Superior temporal gyrus (tissue), 1 donor: Measurements from ENCODE around the gene CCDC74B.
"Not testable (repeated sequence)": the region's sequence is repeated elsewhere in the genome, so short reads cannot be mapped to it uniquely, and the experiment has no call there.

Experiments
- DNase-seq: peaks from one replicate; pipeline ENCODE4 v3.0.0-alpha.2; 2016; ENCODE audit errors: extremely low spot score

The CCDC74B gene

DNA sequence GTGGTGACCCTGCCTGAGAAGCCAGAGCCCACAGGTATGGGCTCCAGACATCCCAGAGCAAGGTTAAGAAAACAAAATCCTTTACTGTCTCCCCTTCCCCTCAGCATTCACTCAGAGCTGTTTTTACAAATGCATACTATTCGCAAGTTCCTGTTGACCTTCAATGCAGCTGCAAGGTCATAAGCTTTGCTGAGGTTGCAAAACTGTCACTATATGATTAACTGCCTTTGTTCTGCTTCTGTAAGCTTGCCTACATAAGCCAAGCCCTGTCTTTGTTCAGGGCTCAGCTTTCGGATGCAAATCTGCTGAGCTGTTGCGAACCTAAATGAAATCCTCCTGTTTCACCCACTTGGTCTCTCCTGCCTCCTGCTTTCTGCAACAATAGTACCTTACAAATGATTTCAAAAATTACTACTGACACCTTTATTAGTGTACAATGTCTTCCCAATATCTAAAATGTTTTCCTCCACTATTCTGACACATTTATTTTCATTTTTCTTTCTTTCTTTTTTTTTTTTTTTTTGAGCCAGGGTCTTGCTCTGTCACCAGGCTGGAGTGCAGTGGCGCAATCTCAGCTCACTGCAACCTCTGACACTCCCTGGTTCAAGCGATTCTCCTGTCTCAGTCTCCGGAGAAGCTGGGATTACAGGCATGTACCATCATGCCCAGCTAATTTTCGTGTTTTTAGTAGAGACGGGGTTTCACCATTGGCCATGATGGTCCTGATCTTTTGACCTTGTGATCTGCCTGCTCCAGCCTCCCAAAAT lies 42.1 kb downstream of the CCDC74B start:
- not testable (repeated sequence) for DNase-seq
